Measurements from ENCODE around the gene TRIM37.
"Not testable (repeated sequence)": the region's sequence is repeated elsewhere in the genome, so short reads cannot be mapped to it uniquely, and the experiment has no call there.

TRIM37 gene

DNA sequence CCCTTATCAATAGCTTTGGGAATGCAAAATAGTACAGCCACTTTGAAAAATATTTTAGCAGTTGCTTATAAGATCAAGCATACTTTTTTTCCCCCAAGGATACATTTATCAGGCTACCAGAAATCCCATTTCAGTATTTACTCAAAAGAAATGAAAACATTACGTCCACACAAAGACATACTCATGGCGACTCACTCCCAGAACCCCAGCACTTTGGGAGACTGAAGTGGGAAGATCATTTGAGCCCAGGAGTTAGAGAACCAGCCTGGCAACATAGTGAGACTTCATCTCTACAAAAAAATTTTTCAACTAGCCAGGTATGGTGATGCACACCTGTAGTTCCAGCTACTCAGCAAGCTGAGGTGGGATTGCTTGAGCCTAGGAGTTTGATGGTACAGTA is 42.4 kb upstream of the TRIM37 start:
- Histone ChIP-seq H3K4me1 (ENCODE audit: control insufficient read depth in 1 of 2, insufficient read depth in 2 of 2, low read length in 2 of 2) (peaks cover 0 to 11% of the 10 kb centered on the region in 2 donors), H3K9me3 (ENCODE audit: control insufficient read depth in 1 of 2, low read length in 2 of 2) (no peaks in the 10 kb centered on the region), H3K27me3 (ENCODE audit: control insufficient read depth in 1 of 2, insufficient read depth in 2 of 2, low read length in 2 of 2) (no peaks in the 10 kb centered on the region)

GRCh38 chr17:59145571-59146096 is 39.0 kb upstream of the TRIM37 start:
- H3K4me3 ChIP-seq (ENCODE audit: low read depth in 1 of 2, low read length in 2 of 2): no peak overlapping the region
- H3K4me1 ChIP-seq (ENCODE audit: control insufficient read depth in 1 of 2, insufficient read depth in 2 of 2, low read length in 2 of 2): no peaks in the 10 kb centered on the region
- H3K9me3 ChIP-seq (ENCODE audit: control insufficient read depth in 1 of 2, low read length in 2 of 2): no peaks in the 10 kb centered on the region
- H3K27ac ChIP-seq (ENCODE audit: low read depth, low read length): no peak overlapping the region
- no peaks in the 10 kb centered on the region for H3K36me3 ChIP-seq (ENCODE audit: control insufficient read depth in 1 of 2, insufficient read depth in 2 of 2, low read length in 2 of 2)
- no peak overlapping the region for H3K9ac ChIP-seq (ENCODE audit: low read depth in 1 of 2, low read length in 2 of 2)
- H3K27me3 ChIP-seq (ENCODE audit: control insufficient read depth in 1 of 2, insufficient read depth in 2 of 2, low read length in 2 of 2): no peaks in the 10 kb centered on the region

More for the DNA sequence above, 42.4 kb upstream of the TRIM37 start:
- Histone ChIP-seq H3K27ac (ENCODE audit: low read depth, low read length) (no peak overlapping the region), H3K36me3 (ENCODE audit: control insufficient read depth in 1 of 2, insufficient read depth in 2 of 2, low read length in 2 of 2) (no peaks in the 10 kb centered on the region), H3K9ac (ENCODE audit: low read depth in 1 of 2, low read length in 2 of 2) (no peak overlapping the region), H3K4me3 (ENCODE audit: low read depth in 1 of 2, low read length in 2 of 2) (no peak overlapping the region)

DNA sequence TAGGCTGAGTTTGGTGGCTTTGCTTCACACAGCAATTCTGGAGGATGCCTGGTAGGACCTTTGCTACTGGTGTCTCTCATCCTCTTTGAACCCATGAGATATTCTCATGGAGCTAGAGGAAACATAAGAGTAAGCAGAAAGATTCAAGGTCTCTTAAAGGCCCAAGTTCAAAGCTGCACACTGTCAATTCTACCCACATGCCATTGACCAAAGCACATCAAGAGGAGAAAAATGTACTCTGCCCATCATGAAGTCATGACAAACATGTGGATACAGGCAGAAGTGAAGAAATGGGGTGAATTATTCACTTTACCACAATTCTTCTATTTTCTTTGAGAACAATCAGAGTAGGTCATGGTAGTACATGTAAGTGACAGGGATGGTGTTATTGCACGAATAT is 35.2 kb upstream of the TRIM37 start:
- no peak overlapping the region for H3K9ac ChIP-seq (ENCODE audit: low read depth in 1 of 2, low read length in 2 of 2)
- no peaks in the 10 kb centered on the region for H3K4me1 ChIP-seq (ENCODE audit: control insufficient read depth in 1 of 2, insufficient read depth in 2 of 2, low read length in 2 of 2)
- no peak overlapping the region for H3K4me3 ChIP-seq (ENCODE audit: low read depth in 1 of 2, low read length in 2 of 2)
- no peaks in the 10 kb centered on the region for H3K9me3 ChIP-seq (ENCODE audit: control insufficient read depth in 1 of 2, low read length in 2 of 2)
- H3K27ac ChIP-seq (ENCODE audit: low read depth, low read length): no peak overlapping the region
- H3K27me3 ChIP-seq (ENCODE audit: control insufficient read depth in 1 of 2, insufficient read depth in 2 of 2, low read length in 2 of 2): no peaks in the 10 kb centered on the region
- H3K36me3 ChIP-seq (ENCODE audit: control insufficient read depth in 1 of 2, insufficient read depth in 2 of 2, low read length in 2 of 2): no peaks in the 10 kb centered on the region

GRCh38 chr17:59139939-59140338 is 33.3 kb upstream of the TRIM37 start:
- Histone ChIP-seq H3K4me3 (ENCODE audit: low read depth in 1 of 2, low read length in 2 of 2) (no peak overlapping the region), H3K27ac (ENCODE audit: low read depth, low read length) (no peak overlapping the region), H3K9me3 (ENCODE audit: control insufficient read depth in 1 of 2, low read length in 2 of 2) (no peaks in the 10 kb centered on the region), H3K36me3 (ENCODE audit: control insufficient read depth in 1 of 2, insufficient read depth in 2 of 2, low read length in 2 of 2) (no peaks in the 10 kb centered on the region), H3K27me3 (ENCODE audit: control insufficient read depth in 1 of 2, insufficient read depth in 2 of 2, low read length in 2 of 2) (no peaks in the 10 kb centered on the region), H3K4me1 (ENCODE audit: control insufficient read depth in 1 of 2, insufficient read depth in 2 of 2, low read length in 2 of 2) (no peaks in the 10 kb centered on the region), H3K9ac (ENCODE audit: low read depth in 1 of 2, low read length in 2 of 2) (no peak overlapping the region)

GRCh38 chr17:59138339-59138738 is 31.7 kb upstream of the TRIM37 start:
- not testable (repeated sequence) for H3K9me3 ChIP-seq (ENCODE audit: control insufficient read depth in 1 of 2, low read length in 2 of 2); H3K4me3 ChIP-seq (ENCODE audit: low read depth in 1 of 2, low read length in 2 of 2); H3K4me1 ChIP-seq (ENCODE audit: control insufficient read depth in 1 of 2, insufficient read depth in 2 of 2, low read length in 2 of 2); H3K36me3 ChIP-seq (ENCODE audit: control insufficient read depth in 1 of 2, insufficient read depth in 2 of 2, low read length in 2 of 2); H3K9ac ChIP-seq (ENCODE audit: low read depth in 1 of 2, low read length in 2 of 2); H3K27me3 ChIP-seq (ENCODE audit: control insufficient read depth in 1 of 2, insufficient read depth in 2 of 2, low read length in 2 of 2); H3K27ac ChIP-seq (ENCODE audit: low read depth, low read length)

- Histone ChIP-seq H3K27me3 (ENCODE audit: control insufficient read depth in 1 of 2, insufficient read depth in 2 of 2, low read length in 2 of 2) (no peaks in the 10 kb centered on the region), H3K4me1 (ENCODE audit: control insufficient read depth in 1 of 2, insufficient read depth in 2 of 2, low read length in 2 of 2) (no peaks in the 10 kb centered on the region), H3K4me3 (ENCODE audit: low read depth in 1 of 2, low read length in 2 of 2) (no peak overlapping the region), H3K36me3 (ENCODE audit: control insufficient read depth in 1 of 2, insufficient read depth in 2 of 2, low read length in 2 of 2) (no peaks in the 10 kb centered on the region), H3K9ac (ENCODE audit: low read depth in 1 of 2, low read length in 2 of 2) (no peak overlapping the region), H3K9me3 (ENCODE audit: control insufficient read depth in 1 of 2, low read length in 2 of 2) (no peaks in the 10 kb centered on the region), H3K27ac (ENCODE audit: low read depth, low read length) (no peak overlapping the region)
These were observed 24.5 kb upstream of the TRIM37 start for GRCh38 chr17:59131131-59131530.

GRCh38 chr17:59129814-59130213 is 23.1 kb upstream of the TRIM37 start:
- H3K27ac ChIP-seq (ENCODE audit: low read depth, low read length): no peak overlapping the region
- no peaks in the 10 kb centered on the region for H3K27me3 ChIP-seq (ENCODE audit: control insufficient read depth in 1 of 2, insufficient read depth in 2 of 2, low read length in 2 of 2)
- no peaks in the 10 kb centered on the region for H3K4me1 ChIP-seq (ENCODE audit: control insufficient read depth in 1 of 2, insufficient read depth in 2 of 2, low read length in 2 of 2)
- H3K9me3 ChIP-seq (ENCODE audit: control insufficient read depth in 1 of 2, low read length in 2 of 2): no peaks in the 10 kb centered on the region
- no peaks in the 10 kb centered on the region for H3K36me3 ChIP-seq (ENCODE audit: control insufficient read depth in 1 of 2, insufficient read depth in 2 of 2, low read length in 2 of 2)
- H3K9ac ChIP-seq (ENCODE audit: low read depth in 1 of 2, low read length in 2 of 2): no peak overlapping the region
- H3K4me3 ChIP-seq (ENCODE audit: low read depth in 1 of 2, low read length in 2 of 2): no peak overlapping the region

GRCh38 chr17:59126809-59127417 is 20.2 kb upstream of the TRIM37 start:
- Histone ChIP-seq H3K27ac (ENCODE audit: low read depth, low read length) (no peak overlapping the region), H3K9me3 (ENCODE audit: control insufficient read depth in 1 of 2, low read length in 2 of 2) (no peaks in the 10 kb centered on the region), H3K4me3 (ENCODE audit: low read depth in 1 of 2, low read length in 2 of 2) (no peak overlapping the region), H3K9ac (ENCODE audit: low read depth in 1 of 2, low read length in 2 of 2) (no peak overlapping the region), H3K27me3 (ENCODE audit: control insufficient read depth in 1 of 2, insufficient read depth in 2 of 2, low read length in 2 of 2) (no peaks in the 10 kb centered on the region), H3K36me3 (ENCODE audit: control insufficient read depth in 1 of 2, insufficient read depth in 2 of 2, low read length in 2 of 2) (no peaks in the 10 kb centered on the region), H3K4me1 (ENCODE audit: control insufficient read depth in 1 of 2, insufficient read depth in 2 of 2, low read length in 2 of 2) (no peaks in the 10 kb centered on the region)

GRCh38 chr17:59124665-59125064 is 18.0 kb upstream of the TRIM37 start:
- Histone ChIP-seq H3K4me1 (ENCODE audit: control insufficient read depth in 1 of 2, insufficient read depth in 2 of 2, low read length in 2 of 2) (no peaks in the 10 kb centered on the region), H3K36me3 (ENCODE audit: control insufficient read depth in 1 of 2, insufficient read depth in 2 of 2, low read length in 2 of 2) (no peaks in the 10 kb centered on the region), H3K27me3 (ENCODE audit: control insufficient read depth in 1 of 2, insufficient read depth in 2 of 2, low read length in 2 of 2) (no peaks in the 10 kb centered on the region), H3K9me3 (ENCODE audit: control insufficient read depth in 1 of 2, low read length in 2 of 2) (no peaks in the 10 kb centered on the region), H3K27ac (ENCODE audit: low read depth, low read length) (no peak overlapping the region), H3K4me3 (ENCODE audit: low read depth in 1 of 2, low read length in 2 of 2) (no peak overlapping the region), H3K9ac (ENCODE audit: low read depth in 1 of 2, low read length in 2 of 2) (no peak overlapping the region)

GRCh38 chr17:59121901-59122480 is 15.3 kb upstream of the TRIM37 start:
- no peak overlapping the region for H3K27ac ChIP-seq (ENCODE audit: low read depth, low read length)
- no peaks in the 10 kb centered on the region for H3K27me3 ChIP-seq (ENCODE audit: control insufficient read depth in 1 of 2, insufficient read depth in 2 of 2, low read length in 2 of 2)
- H3K9ac ChIP-seq (ENCODE audit: low read depth in 1 of 2, low read length in 2 of 2): no peak overlapping the region
- H3K9me3 ChIP-seq (ENCODE audit: control insufficient read depth in 1 of 2, low read length in 2 of 2): no peaks in the 10 kb centered on the region
- H3K4me3 ChIP-seq (ENCODE audit: low read depth in 1 of 2, low read length in 2 of 2): no peak overlapping the region
- H3K4me1 ChIP-seq (ENCODE audit: control insufficient read depth in 1 of 2, insufficient read depth in 2 of 2, low read length in 2 of 2): no peaks in the 10 kb centered on the region
- H3K36me3 ChIP-seq (ENCODE audit: control insufficient read depth in 1 of 2, insufficient read depth in 2 of 2, low read length in 2 of 2): no peaks in the 10 kb centered on the region

Data from duodenal mucosa (tissue), 2 donors.